Umbilical cord (tissue), 2 donors: ENCODE measurements around the gene ZNF555. TPM values are rescaled to one million over a fixed set of nuclear protein-coding genes. Genes with fewer than 3 reads are reported as not detected.
"Not testable (repeated sequence)": the region's sequence is repeated elsewhere in the genome, so short reads cannot be mapped to it uniquely, and the experiment has no call there.

Experiments used
- DNase-seq: peaks from one replicate; pipeline ENCODE4 v3.0.0-alpha.2; 2015; ENCODE audit warnings: low spot score
- total RNA-seq: library from RNA; depleted of rRNA; stranded (reverse); fragments of >200 nt; gene quantifications from one replicate; pipeline ENCODE4 v1.2.3, GENCODE V29; 2014; ENCODE audit warnings: low replicate concordance; ENCODE audit not compliant: insufficient read depth

ZNF555 gene
- total RNA-seq, 1 donor from 2014 or later, result 7.0 TPM

DNA sequence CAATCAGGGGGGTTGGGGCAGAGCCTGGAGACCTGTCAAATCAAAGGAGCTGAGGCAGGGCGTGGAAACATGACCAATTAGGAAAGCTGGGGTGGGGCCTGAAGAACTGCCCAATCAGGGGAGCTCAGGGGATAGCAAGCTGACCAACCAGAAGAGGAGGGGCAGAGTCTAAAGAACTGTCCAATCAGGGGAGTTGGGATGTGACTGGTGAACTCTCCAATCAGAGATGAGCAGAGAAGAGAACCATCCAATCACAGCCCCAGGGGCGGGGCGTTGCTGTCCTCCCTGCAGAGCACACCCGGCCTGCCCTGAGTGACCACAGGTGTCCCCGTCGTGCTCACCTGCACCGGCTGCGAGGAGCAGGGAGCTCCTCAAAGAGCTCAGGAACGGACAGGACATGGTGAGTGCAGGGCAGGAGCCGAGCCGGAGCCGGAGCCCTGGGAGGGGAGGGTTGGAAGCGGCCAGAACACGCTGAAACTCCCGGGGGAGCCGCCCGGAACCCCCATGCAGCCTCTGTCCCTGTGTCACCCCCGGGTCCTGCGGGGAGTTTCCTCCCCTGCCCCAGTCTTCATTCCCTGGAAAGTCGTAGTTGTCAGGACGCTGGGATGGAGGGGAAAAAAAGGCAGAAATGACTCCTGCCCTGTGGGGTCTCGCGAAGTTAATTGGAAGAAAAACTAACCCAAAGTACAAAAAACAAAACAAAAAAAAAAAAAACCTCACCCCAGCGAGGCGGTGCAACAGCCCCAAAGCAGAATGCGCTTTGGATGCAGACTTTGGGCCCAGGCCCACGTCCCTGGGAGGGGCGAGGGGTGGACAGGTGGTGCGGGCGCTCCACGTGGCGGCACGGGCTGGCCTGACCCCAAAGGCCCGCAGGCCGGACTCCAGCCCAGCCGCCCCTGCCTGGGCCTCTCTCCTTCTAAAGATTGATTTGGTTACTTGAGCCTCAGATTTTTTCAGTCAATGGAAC is 26.0 kb downstream of the ZNF555 start, which contains the start of gene ZNF556:
Gene ZNF556 (plus strand): TSS at position 311 of the 967 bp plus-strand sequence. CDS start 87 bp downstream, at position 398.
- no peak for DNase-seq

DNA sequence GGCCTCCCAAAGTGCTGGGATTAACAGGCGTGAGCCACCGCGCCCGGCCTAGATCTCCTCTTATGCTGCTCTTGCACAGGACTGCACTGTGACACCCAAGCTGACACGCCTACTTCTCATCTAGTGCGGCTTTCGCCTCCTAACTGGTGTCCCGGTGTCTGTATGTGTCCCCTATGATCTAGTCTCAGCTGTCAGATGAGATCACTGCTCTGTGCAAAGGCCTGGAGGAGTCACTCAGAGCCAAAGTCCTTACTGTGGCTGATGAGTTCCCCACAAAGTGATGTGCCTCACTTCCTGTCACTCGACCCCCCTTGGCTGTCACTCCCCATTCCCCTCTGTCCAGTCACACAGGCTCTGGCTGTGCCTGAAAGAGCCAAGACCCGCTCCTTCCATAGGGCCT is 28.3 kb downstream of the ZNF555 start:
- no peak for DNase-seq

DNA sequence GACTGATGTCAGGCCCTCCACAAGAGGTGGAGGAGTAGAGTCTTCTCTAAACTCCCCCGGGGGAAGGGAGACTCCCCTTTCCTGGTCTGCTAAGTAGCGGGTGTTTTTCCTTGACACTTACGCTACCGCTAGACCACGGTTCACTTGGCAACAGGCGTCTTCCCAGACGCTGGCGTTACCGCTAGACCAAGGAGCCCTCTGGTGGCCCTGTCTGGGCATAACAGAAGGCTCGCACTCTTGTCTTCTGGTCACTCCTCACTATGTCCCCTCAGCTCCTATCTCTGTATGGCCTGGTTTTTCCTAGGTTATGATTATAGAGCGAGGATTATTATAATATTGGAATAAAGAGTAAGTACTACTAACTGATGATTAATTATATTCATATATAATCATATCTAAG is 30.9 kb downstream of the ZNF555 start:
- DNase-seq, result not testable (repeated sequence)

DNA sequence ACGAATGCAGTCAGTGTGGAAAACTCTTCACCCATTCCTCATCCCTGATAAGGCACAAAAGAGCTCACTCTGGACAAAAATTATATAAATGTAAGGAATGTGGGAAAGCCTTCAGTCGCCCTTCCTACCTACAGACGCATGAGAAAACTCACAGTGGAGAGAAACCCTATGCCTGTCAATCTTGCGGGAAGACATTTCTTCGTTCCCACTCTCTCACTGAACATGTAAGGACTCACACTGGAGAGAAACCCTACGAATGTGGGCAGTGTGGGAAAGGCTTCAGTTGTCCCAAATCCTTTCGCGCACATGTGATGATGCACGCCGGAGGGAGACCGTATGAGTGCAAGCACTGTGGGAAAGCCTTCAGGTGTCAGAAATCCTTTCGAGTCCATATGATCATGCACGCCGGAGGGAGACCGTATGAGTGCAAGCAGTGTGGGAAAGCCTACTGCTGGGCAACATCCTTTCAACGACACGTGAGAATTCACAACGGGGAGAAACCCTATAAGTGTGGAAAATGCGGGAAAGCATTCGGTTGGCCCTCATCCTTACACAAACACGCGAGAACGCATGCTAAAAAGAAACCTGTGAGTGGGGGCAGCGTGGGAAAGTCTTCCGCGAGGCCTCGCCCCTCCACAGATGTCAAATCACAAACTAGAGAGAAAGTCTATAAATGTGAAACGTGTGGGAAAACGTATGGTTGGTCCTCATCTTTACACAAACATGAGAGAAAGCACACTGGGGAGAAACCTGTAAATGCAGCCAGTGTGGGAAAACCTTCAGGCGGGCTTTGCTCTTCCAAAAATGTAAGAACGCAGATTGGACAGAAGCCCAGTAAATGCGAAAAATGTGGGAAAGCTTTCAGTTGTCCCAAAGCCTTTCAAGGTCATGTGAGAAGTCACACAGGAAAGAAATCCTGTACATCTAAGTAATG is 36.4 kb downstream of the ZNF555 start:
- no peak for DNase-seq

DNA sequence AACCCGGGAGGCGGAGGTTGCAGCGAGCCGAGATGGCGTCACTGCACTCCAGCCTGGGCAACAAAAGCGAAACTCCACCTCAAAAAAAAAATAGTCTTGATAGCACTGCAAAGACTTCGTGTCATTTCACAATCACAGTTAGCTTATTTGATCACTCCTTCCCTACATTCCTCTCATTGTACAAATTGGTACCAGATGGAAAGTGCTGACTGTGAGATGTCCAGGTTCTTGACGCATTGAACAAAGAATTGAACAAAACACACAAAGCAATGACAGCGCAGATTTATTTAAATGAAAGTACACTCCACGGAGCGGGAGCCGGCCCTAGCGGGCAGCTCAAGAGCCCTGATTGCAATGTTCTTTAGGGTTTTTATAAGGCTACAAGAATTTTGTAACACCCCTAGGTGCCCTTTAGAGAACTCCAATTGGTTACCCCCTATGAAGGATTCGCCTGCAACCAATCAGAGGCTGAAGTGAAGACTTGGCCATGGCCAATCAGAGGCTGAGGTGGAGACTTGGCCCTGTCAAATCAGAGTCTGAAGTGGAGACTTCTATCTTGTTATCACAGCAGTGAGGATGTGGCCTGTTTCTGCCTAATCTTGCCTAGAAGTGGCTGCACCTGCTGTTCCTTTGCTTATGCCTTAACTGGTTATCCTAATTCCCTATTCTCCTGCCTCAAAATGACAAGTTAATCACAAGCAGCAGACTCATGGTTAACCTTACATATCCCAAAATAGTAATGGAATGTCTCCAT is 42.6 kb downstream of the ZNF555 start:
- no peak for DNase-seq

DNA sequence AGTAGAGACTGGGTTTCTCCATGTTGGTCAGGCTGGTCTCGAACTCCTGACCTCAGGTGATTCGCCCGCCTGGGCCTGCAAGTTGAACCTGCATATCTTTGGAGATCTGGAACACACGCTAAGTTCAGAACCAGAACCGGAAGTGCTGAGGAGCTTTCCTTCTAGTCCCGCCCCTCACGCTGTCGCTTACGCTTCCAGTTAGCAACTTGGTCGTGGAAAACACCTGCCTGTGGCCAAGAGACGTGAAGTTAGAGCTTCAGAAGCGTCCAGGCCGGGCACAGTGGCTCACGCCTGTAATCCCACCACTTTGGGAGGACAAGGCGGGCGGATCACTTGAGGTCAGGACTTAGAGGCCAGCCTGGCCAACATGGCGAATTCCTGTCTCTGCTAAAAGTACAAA is 44.5 kb downstream of the ZNF555 start:
- no peak for DNase-seq

DNA sequence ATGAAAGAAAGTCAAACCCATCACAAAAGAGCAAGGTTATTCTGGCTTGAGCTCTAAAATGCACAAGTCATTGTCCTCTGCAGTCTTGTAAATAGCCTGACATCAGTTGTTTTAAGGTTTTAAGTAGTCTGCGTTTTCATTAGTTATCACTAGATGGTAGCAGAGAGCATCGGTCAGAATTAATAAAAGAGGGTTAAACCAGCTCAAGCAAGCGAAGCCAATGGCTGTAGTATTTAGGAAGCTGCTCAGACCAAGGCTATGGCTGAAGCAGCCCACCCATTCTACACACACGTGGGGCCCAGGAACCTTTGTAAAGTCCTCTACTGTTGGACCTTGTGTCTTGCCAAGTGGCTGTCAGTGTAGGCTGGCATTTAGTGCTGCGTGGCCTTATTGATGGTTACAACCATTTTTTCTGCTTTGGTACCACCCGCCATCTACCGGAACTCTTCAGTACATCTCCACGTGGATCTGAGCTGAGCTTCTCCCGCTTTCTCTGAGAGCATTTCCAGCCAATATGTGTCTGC is 46.2 kb downstream of the ZNF555 start:
- peak; percentile 64 for DNase-seq

DNA sequence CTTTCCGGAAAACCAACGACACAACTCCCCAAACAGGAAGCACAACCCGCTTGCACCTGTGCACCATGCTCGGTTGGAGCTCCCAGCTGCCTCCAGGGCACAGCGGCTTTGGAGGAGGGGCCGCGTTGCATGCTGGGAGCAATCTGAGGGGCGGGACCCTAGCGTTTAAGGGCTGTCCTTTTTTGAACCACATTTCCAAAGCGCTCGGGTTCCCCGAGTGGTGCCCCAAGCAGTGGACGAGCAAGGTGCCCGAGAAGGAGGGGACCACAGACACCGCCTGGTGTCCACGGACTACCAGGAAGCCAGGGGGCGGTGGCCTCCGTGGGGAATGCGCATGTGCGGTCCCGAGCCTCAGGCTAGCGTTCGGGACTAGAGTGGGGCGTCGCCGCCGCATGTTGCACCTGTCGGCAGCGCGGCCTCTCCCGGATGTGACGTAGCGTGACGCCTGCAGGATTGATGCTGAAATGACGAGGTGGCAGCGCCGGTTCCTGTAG is 47.5 kb downstream of the ZNF555 start:
- DNase-seq, result no peak

DNA sequence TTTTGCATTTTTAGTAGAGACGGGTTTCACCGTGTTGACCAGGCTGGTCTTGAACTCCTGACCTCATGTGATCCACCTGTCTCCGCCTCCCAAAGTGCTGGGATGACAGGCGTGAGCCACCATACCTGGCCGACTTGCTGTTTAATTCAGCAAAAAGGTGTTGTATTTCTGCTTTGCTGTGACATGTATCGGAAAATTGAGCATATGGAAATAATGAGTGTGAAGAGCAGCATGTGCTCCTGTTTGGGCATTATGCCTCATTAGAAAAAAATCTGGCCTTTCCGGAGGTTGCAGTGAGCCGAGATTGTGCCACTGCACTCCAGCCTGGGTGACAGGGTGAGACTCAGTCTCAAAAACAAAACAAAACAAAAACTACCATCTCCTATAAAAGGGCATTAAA is 49.3 kb downstream of the ZNF555 start:
- DNase-seq, result not testable (repeated sequence)

DNA sequence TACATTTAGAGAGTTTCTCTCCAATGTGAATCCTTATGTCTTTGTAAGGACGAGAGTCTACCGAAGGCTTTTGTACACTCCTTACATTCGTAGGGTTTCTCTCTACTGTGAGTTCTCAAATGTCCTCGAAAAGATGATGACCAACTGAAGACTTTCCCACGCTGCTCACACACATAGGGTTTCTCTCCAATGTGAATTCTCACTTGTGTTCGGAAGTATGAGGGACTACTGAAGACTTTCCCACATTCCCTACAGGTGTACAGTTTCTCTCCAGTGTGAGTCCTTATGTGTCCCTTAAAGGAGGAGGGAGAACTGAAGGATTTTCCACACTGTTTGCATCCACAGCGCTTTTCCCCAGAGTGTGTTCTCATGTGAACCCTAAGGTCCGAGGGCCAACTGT is 55.4 kb downstream of the ZNF555 start:
- no peak for DNase-seq

DNA sequence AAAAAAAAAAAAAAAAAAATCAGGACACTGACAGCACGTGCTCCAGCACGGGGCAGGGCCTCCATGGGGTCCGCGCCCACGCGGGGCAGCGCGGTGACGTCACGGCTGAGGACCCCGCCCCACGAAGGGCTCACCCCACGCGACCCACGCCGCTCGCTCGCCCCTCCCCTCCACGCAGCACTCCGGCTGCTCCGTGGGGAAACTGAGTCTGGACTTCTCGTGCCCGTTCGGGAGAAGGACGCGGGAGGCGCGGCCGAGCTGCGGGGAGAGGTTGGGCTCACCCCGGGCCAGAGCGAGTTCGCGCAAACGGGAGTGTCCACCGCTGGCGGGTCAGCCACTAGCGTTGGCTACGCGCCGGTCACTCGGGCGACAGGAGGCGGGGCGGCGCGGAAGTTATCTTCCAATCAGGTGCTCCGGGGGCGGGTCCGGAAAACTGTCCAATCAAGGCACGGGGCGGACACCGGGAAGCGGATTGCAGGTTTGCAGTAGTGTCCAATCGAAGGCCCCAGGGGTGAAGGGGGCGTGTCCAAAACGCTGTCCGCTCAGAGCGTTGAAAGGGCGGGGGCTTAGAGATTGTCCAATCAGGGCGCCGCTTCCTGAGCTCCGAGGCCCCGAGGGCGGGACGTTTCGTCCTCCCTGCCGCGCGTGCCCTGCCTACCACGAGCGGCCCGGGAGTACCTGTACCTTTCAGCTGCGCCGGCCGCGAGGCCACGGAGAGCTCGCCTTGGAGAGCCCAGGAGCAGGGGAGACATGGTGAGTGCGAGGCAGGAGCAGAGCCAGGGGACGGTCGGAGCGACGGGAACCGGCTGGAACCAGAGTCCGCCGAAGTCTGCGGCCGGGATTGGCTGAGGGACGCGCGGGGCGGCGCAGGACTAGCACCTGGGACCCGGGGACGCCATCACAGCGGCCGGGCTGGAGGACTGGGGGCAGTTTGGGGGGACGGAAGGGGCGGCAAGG is 59.3 kb downstream of the ZNF555 start, which contains the start of gene ZNF57:
Gene ZNF57 (plus strand): TSS at position 633 of the 957 bp plus-strand sequence. CDS start 118 bp downstream, at position 751.
- peak; percentile 99 for DNase-seq

DNA sequence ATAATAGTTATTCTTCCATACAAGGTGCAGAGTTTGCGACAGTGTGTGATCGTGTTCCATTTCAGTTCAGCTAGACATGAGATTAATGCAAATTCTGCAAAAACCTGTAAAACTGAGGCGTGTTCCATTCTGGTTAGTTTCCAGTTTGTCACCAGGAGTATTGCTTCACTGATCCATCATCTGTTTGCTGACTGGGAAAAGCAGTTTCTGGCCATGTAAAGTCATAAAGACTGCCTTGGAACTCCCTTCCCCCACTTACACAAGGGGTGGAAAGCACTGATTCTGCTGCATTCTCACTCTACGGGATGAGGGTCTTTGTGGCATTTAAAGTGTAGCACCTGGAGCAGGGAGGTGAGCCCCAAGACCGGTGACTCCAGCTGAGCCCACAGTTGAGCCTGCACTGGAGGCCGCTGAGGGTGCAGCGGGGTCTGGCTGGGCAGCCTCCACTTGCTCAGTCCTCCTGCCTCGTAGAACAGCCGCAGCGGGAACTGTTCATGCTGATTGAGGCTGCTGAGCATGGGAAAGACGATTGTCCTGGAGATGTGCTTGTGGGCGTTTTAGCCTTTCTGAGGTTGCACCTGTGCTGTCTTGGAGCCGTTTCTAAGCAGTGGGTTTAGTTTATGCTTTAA is 61.4 kb downstream of the ZNF555 start:
- no peak for DNase-seq

DNA sequence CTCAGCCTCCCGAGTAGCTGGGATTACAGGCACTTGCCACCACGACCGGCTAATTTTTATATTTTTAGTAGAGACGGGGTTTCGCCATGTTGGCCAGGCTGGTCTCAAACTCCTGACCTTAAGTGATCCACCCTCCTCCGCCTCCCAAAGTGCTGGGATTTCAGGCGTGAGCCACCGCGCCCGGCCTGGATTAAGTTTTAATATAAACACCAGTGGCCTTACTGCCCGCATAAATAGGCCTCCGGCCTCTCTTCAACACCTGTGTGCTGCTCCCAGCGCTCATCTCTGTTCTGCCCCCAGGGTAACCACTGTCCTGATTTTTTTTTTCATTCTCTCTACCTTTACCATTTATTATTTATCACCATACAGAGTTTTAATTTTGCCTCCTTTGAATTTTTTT is 62.1 kb downstream of the ZNF555 start:
- DNase-seq, result not testable (repeated sequence)

DNA sequence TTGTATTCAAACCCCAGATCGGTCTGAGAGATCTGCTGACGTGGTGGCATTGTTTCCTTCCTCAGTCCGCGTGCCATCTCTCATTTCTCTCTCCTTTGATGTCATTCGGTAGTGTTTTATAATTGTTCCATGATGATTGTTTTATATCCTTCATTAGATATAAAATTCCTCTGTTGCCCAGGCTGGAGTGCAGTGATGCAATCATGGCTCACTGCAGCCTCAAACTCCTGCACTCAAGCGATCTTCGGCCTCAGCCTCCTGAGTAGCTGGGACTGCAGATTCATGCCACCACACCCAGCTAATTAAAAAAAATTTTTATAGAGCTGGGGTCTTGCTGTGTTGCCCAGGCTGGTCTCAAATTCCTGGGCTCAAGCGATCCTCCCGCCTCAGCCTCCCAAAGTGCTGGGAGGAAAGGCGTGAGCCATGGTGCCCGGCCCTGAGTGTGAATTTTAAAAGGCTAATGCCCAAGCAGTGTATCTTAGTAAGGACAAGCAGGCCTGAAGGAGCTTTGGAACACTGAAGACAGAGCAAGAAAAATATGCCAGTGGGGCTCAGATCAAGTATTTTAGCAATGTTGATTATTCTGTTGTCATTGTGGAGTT is 64.7 kb downstream of the ZNF555 start:
- DNase-seq, result no peak

DNA sequence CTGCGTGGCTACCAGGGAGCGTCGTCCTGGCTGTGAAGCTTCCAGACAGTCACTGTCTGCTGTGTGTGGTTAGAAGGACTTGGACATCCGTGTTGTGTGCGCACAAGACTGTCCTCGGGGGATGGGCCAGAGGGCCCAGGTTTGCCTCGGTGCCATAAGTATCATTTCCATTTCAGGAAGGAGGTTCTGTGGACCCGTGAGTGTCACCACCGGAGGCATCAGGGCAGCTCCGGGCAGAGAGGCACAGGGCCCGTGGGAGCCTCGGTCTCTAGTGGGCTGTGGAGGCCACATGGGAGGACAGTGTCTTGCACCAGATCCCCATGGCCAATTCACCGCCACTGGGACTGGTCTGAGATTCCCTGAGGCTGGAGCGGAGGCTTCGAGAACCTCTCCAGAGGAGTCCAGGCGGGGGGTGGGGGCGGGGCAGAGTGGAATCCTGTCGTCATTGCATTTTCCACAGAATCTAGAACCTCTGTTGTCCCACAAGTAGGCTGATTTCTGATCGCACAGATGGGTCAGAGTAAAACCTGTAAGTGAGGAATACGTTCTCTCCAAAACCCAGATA is 65.4 kb downstream of the ZNF555 start:
- no peak for DNase-seq
